ENCODE data around the gene ERBB3.

- TF ChIP-seq CTCF (IDR thresholded peaks at IDR 0.05; ENCODE audit: borderline replicate concordance, extremely low read depth, low read length, poor library complexity, severe bottlenecking) (no peak), EZH2 (IDR thresholded peaks at IDR 0.05; ENCODE audit: borderline replicate concordance, low read depth, low read length, severe bottlenecking) (no peak)
These were observed 7.3 kb downstream of the ERBB3 start for GRCh38 chr12:56087220-56087619.
